Motor neuron (in vitro differentiated cells): ENCODE data around the gene SDK1. TPM values are rescaled to one million over a fixed set of nuclear protein-coding genes. Genes with fewer than 3 reads are reported as not detected.
"Not testable (repeated sequence)": the region's sequence is repeated elsewhere in the genome, so short reads cannot be mapped to it uniquely, and the experiment has no call there.

Experiments used
- ATAC-seq, 8 experiments: fragments of 200-7000 bp; cut with Tn5 transposase; replicated peaks in 6 of 8; 2 replicates each; pipeline ENCODE4 v1.8.0; 2021; ENCODE audit warnings: mild to moderate bottlenecking in 8 of 8, moderate library complexity in 8 of 8
- H3K27ac ChIP-seq, 2 donors: fragments of 250-450 bp; sonication (Bioruptor Pico); 2 replicates each; pipeline ENCODE4 v1.9.0; 2021; ENCODE audit warnings: antibody characterized with exemption in 2 of 2, mild to moderate bottlenecking in 2 of 2, moderate library complexity in 1 of 2
- H3K4me1 ChIP-seq, 2 donors: fragments of 250-450 bp; sonication (Bioruptor Pico); replicated peaks in 1 of 2; 2 replicates each; pipeline ENCODE4 v1.6.1; 2021; ENCODE audit warnings: antibody characterized with exemption in 2 of 2, mild to moderate bottlenecking in 2 of 2, moderate library complexity in 1 of 2
- H3K4me3 ChIP-seq, 5 donors: fragments of 250-450 bp; sonication (Bioruptor Pico); 2 replicates each; pipeline ENCODE4 v1.9.0; 2021; ENCODE audit warnings: antibody characterized with exemption in 5 of 5, mild to moderate bottlenecking in 5 of 5, moderate library complexity in 4 of 5
- WGBS, 10 experiments: fragments of 450-650 bp; shearing (Covaris generic); methylation state at CpG; one replicate each; pipeline ENCODE4 v1.0.0; 2022; 5-methylcytosine and 5-hydroxymethylcytosine counted together
- in situ Hi-C, 9 experiments: fragments of 400-800 bp; cut with MboI; loops; one replicate each; pipeline ENCODE4 v1.15.0; 2021; ENCODE audit warnings: low sequenced_read_pairs in 9 of 9, low pct_unique_long_range_greater_than_20kb in 2 of 9; ENCODE audit not compliant: unreplicated experiment in 9 of 9
- total RNA-seq, 8 experiments: library from RNA; unstranded; fragments of 300-600 nt; gene quantifications; 2 replicates each; pipeline versions ENCODE4 v1.2.3 to v1.2.4, GENCODE V29; 2022

SDK1 gene
- total RNA-seq, 8 experiments from 2014 or later: 0.66 to 30.6 (median 8.0) TPM

DNA sequence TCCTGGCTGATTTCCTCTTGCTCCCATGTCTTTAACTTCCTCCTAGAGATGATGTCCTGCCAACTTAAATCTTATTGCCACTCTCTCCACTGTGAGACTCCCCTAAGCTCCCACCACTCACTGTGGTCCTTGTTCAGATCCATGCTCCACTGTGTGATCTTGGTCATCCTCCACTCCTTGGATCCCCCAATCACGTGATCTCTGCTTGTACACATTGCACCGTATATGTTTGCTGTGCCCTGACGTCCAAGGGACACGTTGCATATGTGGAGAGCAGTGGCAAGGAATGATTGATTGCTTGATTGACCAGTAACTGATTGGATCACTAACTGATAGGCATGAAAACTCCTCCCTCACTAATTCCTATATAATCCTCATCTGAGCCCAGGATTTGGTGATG, 395.1 kb downstream of the SDK1 start:
- Histone ChIP-seq H3K27ac (no peak overlapping the region), H3K4me1 (peaks cover 7 to 8% of the 10 kb centered on the region in 2 donors), H3K4me3 (no peak overlapping the region)
- 20 to 92% (median 83%) methylated on average over 1 to 4 of the region's 4 CpGs; no CpG with 5 or more reads in 2 of the 10 experiments for WGBS, 10 experiments
- ATAC-seq: no peak
- in situ Hi-C loops: no loop called here

DNA sequence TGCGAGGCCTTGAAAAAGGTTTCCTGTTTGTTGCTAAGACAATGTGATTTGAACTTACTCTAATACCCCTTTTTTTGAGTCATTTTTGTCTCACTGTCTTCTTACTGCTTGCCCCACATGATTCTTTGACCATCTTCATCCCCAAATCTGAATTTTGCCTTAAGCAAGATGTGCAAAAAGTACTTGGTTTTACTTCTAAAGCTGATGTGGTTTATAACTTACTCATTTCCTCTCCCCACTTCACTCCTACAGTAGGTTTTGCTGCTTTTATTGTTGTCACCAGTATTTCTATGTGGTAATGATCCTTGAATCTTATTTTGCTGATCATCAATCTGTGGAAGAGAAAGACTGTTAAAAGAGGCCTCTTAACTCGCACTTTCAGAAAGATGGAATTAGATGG, 396.4 kb downstream of the SDK1 start:
- Histone ChIP-seq H3K27ac (no peak overlapping the region), H3K4me3 (no peak overlapping the region), H3K4me1 (no peaks in the 10 kb centered on the region)
- WGBS, 10 experiments: 0 to 100% (median 92%) methylated on average over 1 to 2 of the region's 2 CpGs; no CpG with 5 or more reads in 1 of the 10 experiments
- ATAC-seq: no peak
- in situ Hi-C loops: no loop called here

DNA sequence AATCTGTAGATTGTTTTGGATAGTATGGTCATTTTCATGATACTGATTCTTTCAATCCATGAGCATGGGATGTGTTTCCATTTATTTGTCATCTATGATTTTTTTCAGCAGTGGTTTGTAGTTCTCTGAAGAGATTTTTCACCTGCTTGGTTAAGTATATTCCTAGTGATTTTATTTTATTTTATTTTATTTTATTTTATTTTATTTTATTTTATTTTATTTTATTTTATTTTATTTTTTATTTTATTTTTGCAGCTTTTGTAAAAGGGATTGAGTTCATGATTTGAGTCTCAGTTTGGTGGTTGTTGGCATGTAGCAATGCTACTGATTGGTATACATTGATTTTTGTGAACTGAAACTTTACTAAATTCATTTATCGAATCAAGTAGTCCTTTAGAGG, 404.2 kb downstream of the SDK1 start:
- Histone ChIP-seq H3K4me1 (no peaks in the 10 kb centered on the region), H3K27ac (no peak overlapping the region), H3K4me3 (no peak overlapping the region)
- ATAC-seq: no peak
- 0 to 100% (median 50%) methylated on average over 1 of the region's 1 CpG; no CpG with 5 or more reads in 3 of the 10 experiments for WGBS, 10 experiments
- in situ Hi-C loops: no loop called here

DNA sequence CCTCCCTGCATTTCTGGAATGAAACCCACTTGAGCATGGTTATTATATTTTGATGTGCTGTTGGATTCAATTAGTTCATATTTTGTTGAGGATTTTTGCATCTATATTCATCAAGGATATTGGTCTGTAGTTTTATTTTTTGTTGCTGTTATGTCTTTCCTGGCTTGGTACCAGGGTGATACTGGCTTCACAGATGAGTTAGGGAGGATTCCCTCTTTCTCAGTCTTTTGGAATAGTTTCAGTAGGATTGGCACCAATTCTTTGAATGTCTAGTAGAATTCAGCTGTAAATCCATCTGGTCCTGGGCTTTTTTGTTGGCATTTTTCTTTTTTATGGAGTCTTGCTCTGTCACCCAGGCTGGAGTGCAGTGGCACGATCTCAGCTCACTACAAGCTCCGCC, 405.0 kb downstream of the SDK1 start:
- H3K4me1 ChIP-seq, H3K4me3 ChIP-seq, in situ Hi-C loops, ATAC-seq, H3K27ac ChIP-seq: not testable (repeated sequence)
- 0% methylated on average over 1 of the region's 2 CpGs; no CpG with 5 or more reads in 9 of the 10 experiments for WGBS, 10 experiments

DNA sequence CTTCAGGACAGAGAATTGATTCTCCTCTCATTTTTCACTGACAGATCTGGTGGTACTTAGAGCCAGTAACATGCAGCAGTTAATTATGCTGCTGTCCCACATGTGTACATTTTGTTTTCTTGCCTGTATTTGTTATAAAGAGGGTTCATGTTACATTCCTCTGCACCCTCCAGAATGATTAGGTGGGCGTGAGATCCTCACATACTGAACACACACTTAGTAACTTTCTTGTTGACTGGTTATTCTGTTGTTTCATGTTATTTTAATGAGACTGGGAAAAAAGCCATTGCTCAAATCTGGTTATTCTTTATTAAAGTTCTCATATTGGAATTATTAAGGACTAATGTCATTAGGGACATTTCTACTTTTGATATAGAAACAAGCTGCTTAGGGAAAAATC, 409.1 kb downstream of the SDK1 start:
- WGBS, 10 experiments: 0 to 100% (median 75%) methylated on average over 1 of the region's 1 CpG; no CpG with 5 or more reads in 1 of the 10 experiments
- Histone ChIP-seq H3K27ac (no peak overlapping the region), H3K4me1 (peaks cover 0 to 5% of the 10 kb centered on the region in 2 donors), H3K4me3 (no peak overlapping the region)
- in situ Hi-C loops: no loop called here
- no peak for ATAC-seq

DNA sequence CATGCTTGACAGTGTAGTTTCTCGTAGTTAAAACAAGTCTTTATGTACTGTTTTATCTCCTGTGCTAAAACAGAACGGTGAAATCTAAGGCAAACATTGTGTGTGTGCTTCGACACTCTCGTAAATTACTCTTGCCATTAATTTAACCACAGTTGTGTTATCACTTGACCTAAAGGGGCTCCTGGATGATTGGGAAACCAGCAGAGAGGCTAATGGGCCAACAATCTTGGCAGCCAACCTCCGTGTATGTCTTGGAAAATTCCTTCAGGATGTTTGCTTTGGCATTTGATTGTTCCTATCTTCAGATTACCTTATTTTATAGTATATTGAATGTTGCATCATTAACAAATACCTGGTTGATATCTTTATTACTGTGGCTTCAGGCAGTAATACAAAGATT, 409.5 kb downstream of the SDK1 start:
- WGBS, 10 experiments: 0 to 90% (median 55%) methylated on average over 3 to 5 of the region's 5 CpGs
- ATAC-seq: no peak
- Histone ChIP-seq H3K27ac (no peak overlapping the region), H3K4me3 (no peak overlapping the region), H3K4me1 (peaks cover 0 to 5% of the 10 kb centered on the region in 2 donors)
- in situ Hi-C loops: no loop called here

DNA sequence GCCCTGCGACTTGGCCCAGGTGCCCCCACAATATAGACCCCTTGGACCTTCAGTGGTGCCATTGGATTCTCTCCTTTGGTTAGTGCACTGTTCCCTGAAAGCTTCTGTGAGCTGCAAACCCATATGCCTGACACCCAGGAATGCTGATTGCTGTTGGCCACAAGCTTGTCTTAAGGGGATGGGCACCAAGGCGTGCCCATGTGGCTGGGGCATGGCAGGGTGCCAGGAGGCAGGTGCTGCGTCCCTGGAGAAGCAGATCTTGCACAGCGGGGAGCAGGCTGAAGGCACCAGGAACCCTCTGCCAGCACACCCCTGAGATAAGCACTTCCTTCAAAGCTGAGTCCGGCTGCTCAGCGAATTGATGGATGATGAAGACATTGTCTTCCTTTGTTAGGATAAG, 411.8 kb downstream of the SDK1 start:
- in situ Hi-C loops: no loop called here
- Histone ChIP-seq H3K27ac (no peak overlapping the region), H3K4me1 (peaks cover 0 to 5% of the 10 kb centered on the region in 2 donors), H3K4me3 (no peak overlapping the region)
- WGBS, 10 experiments: 8 to 73% (median 36%) methylated on average over 2 to 3 of the region's 6 CpGs; no CpG with 5 or more reads in 4 of the 10 experiments
- ATAC-seq: peak in 2 of 8 experiments; percentile 24 to 62

DNA sequence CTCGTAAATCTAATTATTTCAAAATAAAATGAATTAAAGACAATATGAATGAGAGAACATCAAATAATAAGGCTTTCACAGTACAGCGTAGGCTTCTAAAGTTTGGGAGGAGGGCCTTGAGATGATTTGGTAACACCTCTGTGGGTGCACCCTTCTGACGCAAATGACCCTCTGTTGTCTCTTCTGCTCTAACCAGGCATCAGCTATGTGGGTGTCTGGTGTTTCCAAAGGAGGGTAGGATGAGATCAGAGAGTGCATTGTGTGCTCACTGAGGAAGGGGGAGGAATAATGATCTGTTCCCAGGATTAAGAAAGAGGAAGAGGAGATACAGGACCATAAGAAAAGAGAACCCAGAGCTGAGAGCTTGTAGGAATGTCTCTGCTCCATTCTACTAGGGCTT, 420.4 kb downstream of the SDK1 start:
- no peak overlapping the region for H3K27ac ChIP-seq
- H3K4me3 ChIP-seq: no peak overlapping the region
- H3K4me1 ChIP-seq: no peaks in the 10 kb centered on the region
- WGBS, 10 experiments: 0 to 100% (median 86%) methylated on average over 1 to 3 of the region's 3 CpGs; no CpG with 5 or more reads in 2 of the 10 experiments
- no peak for ATAC-seq
- in situ Hi-C loops: no loop called here

DNA sequence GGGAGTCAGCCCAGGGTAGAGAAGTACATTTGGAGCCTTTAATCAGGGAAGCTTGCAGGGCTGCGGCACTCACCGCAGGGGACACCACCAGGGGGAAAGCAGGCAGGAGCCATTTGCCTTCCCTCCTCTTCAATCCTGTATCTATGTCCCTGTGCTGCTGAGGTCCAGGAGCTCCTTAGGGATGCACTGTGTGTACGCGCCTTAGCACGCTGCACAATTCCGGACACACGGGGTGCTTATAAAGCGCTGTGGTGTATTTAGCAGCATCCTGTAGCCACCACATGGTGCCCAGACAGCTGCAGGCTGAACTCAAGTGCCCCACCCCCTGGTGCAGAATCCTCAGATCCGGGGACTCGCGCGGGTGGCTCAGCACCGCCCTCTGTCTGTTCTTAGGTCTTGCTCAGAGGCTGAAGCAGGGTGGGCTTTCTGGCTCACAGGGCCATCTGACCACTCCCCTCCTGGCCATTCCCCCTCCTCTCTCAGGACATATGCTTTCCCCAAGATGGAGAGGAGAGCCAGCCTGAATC, 421.4 kb downstream of the SDK1 start:
- no peaks in the 10 kb centered on the region for H3K4me1 ChIP-seq
- H3K4me3 ChIP-seq: no peak overlapping the region
- in situ Hi-C loops: no loop called here
- no peak overlapping the region for H3K27ac ChIP-seq
- WGBS, 10 experiments: 43 to 69% (median 60%) methylated on average over 2 of the region's 13 CpGs; no CpG with 5 or more reads in 7 of the 10 experiments
- peak in 5 of 8 experiments; percentile 25 to 76 (median 56) for ATAC-seq

DNA sequence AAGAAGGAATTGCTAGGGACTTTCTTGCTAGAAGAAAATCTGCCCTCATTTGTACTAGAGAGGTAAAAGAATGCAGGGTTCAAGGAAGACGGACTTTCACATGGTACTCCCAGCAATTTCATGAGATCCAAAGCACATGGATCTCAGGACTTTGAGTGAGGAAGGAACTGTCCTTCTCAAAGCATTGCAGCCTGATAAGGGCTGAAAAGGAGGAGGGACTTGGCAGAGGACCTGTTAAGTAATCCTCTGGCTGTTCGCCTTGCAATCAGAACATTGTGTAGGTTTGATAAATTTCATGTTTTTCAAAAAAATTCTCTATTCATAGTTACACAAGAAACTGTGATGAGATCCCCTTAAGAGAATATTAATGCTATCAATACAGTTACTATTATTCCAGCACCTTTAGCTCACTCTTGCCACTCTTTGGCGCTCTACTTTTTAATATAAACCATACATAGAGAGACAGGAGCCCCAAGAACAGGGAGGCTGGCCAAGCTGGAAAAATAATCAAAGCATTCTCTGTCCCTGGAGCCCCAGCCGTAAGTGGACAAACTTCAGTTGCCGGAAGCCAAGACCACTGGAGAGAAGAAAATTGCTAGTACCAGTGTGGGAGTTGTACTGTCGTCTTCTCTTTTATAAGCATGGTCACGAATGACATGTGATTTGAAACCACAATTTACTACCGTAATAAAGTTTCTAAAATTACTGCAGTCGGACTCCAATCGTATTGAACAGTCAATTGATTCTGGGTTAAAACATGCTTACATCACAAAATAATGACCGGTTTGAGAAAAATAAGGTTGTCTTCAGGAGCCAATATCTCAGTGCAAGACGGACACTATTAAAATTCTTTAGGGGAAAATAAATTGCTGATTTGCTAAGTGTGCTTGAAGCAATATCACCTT, 424.4 kb downstream of the SDK1 start:
- no peak overlapping the region for H3K27ac ChIP-seq
- in situ Hi-C loops: no loop called here
- no peaks in the 10 kb centered on the region for H3K4me1 ChIP-seq
- 29 to 100% (median 84%) methylated on average over 5 to 12 of the region's 12 CpGs; no CpG with 5 or more reads in 1 of the 10 experiments for WGBS, 10 experiments
- H3K4me3 ChIP-seq: no peak overlapping the region
- ATAC-seq: no peak

DNA sequence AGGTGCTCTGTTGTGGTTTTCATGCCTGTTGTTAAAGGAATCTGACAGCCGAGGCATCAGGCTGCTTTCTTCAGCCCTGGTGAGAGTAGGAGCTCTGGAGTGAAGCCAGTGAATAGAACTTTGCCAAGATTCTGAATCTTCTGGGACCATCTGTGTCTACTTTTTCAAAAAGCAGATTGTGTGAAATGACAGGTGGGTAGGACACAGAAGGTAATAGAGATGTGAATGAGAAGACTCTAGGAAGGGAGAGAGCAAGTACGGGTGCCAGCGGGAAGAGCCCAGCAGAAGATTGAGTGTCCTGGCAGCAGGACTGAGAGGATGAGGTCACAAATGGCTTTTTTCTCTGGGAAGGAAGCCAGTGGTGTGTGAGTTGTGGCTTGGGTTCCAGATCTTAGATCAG, 429.2 kb downstream of the SDK1 start:
- WGBS, 10 experiments: 0 to 100% (median 67%) methylated on average over 1 to 3 of the region's 3 CpGs; no CpG with 5 or more reads in 4 of the 10 experiments
- in situ Hi-C loops: no loop called here
- Histone ChIP-seq H3K27ac (no peak overlapping the region), H3K4me3 (no peak overlapping the region), H3K4me1 (no peaks in the 10 kb centered on the region)
- no peak for ATAC-seq

DNA sequence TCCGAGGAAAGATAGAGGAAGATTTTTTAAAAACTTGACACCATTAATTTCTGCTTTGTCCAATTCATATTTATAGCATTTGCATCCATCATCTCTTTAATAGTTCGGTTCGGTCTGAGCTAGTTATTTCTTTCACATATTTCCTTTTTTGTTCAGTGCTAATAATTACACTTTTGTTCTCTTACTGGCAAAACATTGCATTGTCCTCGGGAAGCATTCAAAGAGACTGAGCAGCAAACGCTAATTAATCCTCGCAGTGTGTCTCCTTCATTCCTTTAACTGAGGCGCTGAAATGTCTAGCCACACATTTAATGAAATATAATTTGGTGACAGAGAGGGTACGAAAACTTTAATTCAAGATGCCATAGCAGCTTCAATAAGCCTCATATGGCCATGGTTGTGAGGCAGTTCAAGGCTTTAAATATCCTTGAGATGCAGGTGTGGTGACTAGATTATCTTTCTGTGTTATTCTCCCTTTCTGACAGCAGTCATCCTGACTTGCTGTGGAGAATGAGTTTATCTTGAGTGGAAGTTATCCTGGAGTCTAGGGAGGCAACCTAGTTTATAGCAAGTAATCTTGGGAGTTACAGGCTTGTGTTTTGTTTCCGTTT, 431.4 kb downstream of the SDK1 start:
- WGBS, 10 experiments: 25 to 94% (median 74%) methylated on average over 2 to 9 of the region's 9 CpGs
- ATAC-seq: no peak
- H3K27ac ChIP-seq: no peak overlapping the region
- no peaks in the 10 kb centered on the region for H3K4me1 ChIP-seq
- in situ Hi-C loops: no loop called here
- no peak overlapping the region for H3K4me3 ChIP-seq

DNA sequence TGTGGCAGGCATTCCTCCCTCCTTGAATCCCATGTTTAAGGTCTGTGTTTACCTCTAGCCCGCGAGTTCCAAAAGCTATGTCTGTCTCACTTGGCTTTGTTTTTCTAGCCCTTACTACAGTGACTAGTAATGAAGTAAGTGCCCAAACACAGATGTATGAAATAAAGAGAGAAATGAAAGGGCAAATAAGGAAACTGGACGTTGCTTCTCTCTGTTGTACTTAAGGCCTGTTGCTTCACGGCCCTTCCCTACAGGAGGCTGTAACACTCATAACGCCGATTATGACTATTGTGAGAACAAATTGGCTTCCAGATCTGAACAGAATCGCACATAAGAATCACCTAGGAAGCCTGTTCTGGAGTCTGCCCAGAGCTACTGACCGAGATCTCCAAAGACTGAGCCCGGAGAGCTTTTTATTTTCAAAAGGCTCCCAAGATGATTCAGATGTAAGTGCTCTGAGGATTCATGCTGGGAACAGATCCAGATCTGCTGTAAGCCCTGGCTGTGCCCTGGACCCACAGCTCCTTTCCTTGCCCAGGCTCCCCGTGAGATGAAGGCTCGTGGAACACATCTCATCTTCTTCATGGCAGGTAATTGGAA, 432.6 kb downstream of the SDK1 start:
- no peak overlapping the region for H3K27ac ChIP-seq
- ATAC-seq: no peak
- 7 to 94% (median 86%) methylated on average over 1 to 9 of the region's 11 CpGs; no CpG with 5 or more reads in 4 of the 10 experiments for WGBS, 10 experiments
- in situ Hi-C loops: no loop called here
- no peak overlapping the region for H3K4me3 ChIP-seq
- H3K4me1 ChIP-seq: no peaks in the 10 kb centered on the region
